SK-N-SH treated with all-trans-retinoic acid at 6 μM for 48 hours (cell line): ENCODE results near the gene RASIP1.

Source experiments
- ARNTL ChIP-seq: fragments of 450-650 bp; formaldehyde crosslinking; IDR thresholded peaks from 2 replicates; pipeline ENCODE4 v1.5.0; 2020; ENCODE audit warnings: low read depth, mild to moderate bottlenecking, moderate library complexity, borderline replicate concordance
- ESRRG ChIP-seq: fragments of 250-450 bp; sonication (Bioruptor Pico); IDR thresholded peaks from 2 replicates; pipeline ENCODE4 v1.6.1; 2021; ENCODE audit warnings: mild to moderate bottlenecking
- RARB ChIP-seq: fragments of 250-450 bp; sonication (Bioruptor Pico); IDR thresholded peaks from 2 replicates; pipeline ENCODE4 v1.8.0; 2021; ENCODE audit warnings: mild to moderate bottlenecking, moderate library complexity
- ZFP30 ChIP-seq: fragments of 450-650 bp; formaldehyde crosslinking; IDR thresholded peaks from 2 replicates; pipeline ENCODE4 v1.5.0; 2022; ENCODE audit warnings: mild to moderate bottlenecking, moderate library complexity
- ZNF565 ChIP-seq: fragments of 450-650 bp; formaldehyde crosslinking; conservative IDR thresholded peaks from 2 replicates; pipeline ENCODE4 v1.5.0; 2020; ENCODE audit warnings: low read depth, mild to moderate bottlenecking, moderate library complexity
- TF ChIP-seq, protein P1 (sequence below): fragments of 250-450 bp; sonication (Bioruptor Pico); IDR thresholded peaks from 2 replicates; pipeline ENCODE4 v1.5.1; 2020; ENCODE audit warnings: low read depth, mild to moderate bottlenecking, moderate library complexity

DNA sequence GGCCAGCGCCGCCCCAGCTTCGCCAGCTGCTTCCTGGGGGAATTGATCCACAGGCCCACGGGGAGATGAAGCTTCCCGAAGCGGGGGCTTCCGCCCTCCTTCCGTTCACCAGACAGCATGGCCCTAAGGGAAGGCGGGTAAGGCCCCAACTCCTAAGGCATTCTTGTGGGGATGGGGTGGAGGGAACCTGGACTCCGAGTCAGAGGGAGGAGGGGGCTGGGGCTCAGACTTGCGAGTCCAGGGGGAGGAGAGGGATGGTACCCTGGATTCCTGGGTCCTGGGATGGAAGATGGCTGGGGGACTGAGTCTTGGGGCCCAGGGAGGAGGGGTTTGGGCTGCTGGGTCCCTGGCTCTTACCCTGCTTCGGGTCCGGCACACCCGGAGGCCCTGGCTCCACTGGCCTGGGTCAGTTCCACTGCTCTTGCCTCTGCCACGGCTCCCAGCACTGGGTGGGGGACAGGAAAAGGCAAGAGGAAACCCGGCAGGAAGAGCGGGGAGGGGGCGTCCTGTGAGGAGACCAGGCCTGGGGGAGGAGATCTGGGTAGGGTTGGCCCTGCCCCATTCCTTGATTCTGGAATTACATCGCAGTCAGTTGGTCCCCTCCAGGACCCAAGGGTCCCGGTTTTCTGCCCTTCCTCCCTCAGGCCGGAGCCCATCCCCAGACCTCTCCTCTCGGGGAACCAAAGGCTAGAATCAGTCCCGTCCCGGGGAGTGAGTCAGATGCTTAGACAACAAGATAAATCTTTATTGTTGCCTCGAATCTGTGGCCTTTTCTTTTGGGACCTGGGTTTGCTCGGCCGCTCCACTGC lies at the start of gene RASIP1:
- TF ChIP-seq ZNF565 (CRISPR knock-in tag) (no peak), ESRRG (CRISPR knock-in tag) (no peak), ZFP30 (CRISPR knock-in tag) (no peak), RARB (CRISPR knock-in tag) (no peak), ARNTL (CRISPR knock-in tag) (no peak)
- TF ChIP-seq, protein P1, sequence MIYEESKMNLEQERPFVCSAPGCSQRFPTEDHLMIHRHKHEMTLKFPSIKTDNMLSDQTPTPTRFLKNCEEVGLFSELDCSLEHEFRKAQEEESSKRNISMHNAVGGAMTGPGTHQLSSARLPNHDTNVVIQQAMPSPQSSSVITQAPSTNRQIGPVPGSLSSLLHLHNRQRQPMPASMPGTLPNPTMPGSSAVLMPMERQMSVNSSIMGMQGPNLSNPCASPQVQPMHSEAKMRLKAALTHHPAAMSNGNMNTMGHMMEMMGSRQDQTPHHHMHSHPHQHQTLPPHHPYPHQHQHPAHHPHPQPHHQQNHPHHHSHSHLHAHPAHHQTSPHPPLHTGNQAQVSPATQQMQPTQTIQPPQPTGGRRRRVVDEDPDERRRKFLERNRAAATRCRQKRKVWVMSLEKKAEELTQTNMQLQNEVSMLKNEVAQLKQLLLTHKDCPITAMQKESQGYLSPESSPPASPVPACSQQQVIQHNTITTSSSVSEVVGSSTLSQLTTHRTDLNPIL (CRISPR knock-in tag) = no peak
